ENCODE data around the gene FGF3.

DNA sequence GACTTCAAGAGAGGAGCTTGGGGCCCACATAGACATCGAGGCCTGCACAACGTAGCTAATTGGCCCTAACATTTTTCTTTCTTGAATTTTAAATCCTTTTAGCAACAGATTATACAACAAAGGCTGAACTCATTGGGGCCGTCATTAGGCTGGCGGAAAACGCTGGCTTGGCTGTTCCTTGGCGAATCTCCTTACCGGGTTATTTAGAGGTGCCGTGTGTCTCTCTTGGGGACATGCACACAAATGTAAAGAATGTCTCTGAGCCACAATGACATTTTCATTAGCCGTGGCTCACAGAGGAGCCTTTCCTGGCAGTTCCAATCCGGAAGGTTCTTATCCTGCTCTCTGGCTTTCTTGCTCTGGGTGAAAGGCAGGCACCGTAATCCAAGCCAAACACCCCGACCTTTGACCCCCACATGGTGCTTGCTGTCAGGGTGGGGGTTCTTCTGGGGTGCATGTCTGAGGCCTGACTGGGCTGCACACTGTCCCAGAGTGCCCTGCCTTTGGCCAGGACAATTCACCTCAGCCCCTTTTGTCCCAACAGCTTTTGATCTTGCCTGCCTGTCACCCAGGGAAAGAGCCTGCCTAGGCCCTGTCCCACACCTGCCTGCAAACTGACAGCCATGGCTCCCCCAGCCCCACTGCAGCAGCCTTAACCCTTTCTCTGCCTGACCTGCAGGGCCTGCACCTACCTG is 9.2 kb upstream of the FGF3 start:
- TF ChIP-seq EZH2 (IDR thresholded peaks at IDR 0.05; ENCODE audit: low read length) (no peak), CTCF (optimal IDR thresholded peaks at IDR 0.05 in 1 of 3, IDR thresholded peaks at IDR 0.05 in 1 of 3, conservative IDR thresholded peaks at IDR 0.05 in 1 of 3; ENCODE audit: extremely low read depth in 1 of 3, insufficient read depth in 2 of 3, low read length in 3 of 3) (no peak)
